Smooth muscle cell (in vitro differentiated cells): ENCODE measurements around the gene CPD. TPM values are rescaled to one million over a fixed set of nuclear protein-coding genes. Genes with fewer than 3 reads are reported as not detected.

Experiments used
- DNase-seq: peaks from one replicate; lab custom pipeline; 2025; ENCODE audit not compliant: unreplicated experiment; lab: John Stamatoyannopoulos, UW
- H2AFZ ChIP-seq: fragments of 200-600 bp; sonication (generic); 2 replicates; pipeline ENCODE4 v1.6.0; 2016; ENCODE audit warnings: antibody characterized with exemption, low read depth, mild to moderate bottlenecking
- H3F3A ChIP-seq: fragments of 200-600 bp; sonication (generic); 2 replicates; pipeline ENCODE4 v1.6.0; 2017; ENCODE audit warnings: antibody characterized with exemption, low read depth
- H3K27ac ChIP-seq: fragments of 200-600 bp; sonication (generic); 2 replicates; pipeline ENCODE4 v1.5.1; 2016; ENCODE audit warnings: low read depth, mild to moderate bottlenecking
- H3K27me3 ChIP-seq: fragments of 200-600 bp; sonication (generic); 2 replicates; pipeline ENCODE4 v1.6.1; 2016; ENCODE audit warnings: low read depth, mild to moderate bottlenecking
- H3K36me3 ChIP-seq: fragments of 200-600 bp; sonication (generic); 2 replicates; pipeline ENCODE4 v1.5.1; 2016; ENCODE audit warnings: low read depth
- H3K4me1 ChIP-seq: fragments of 200-600 bp; sonication (generic); 2 replicates; pipeline ENCODE4 v1.5.1; 2016; ENCODE audit warnings: low read depth
- H3K4me2 ChIP-seq: fragments of 200-600 bp; sonication (generic); 2 replicates; pipeline ENCODE4 v1.6.0; 2016; ENCODE audit warnings: mild to moderate bottlenecking
- H3K4me3 ChIP-seq: fragments of 200-600 bp; sonication (generic); 2 replicates; pipeline ENCODE4 v1.5.1; 2016; ENCODE audit warnings: mild to moderate bottlenecking
- H3K79me2 ChIP-seq: fragments of 200-600 bp; sonication (generic); 2 replicates; pipeline ENCODE4 v1.6.0; 2016; ENCODE audit warnings: low read depth, mild to moderate bottlenecking
- H3K9ac ChIP-seq: fragments of 200-600 bp; sonication (generic); 2 replicates; pipeline ENCODE4 v1.6.0; 2016; ENCODE audit warnings: low read depth
- H3K9me3 ChIP-seq: fragments of 200-600 bp; sonication (generic); replicated peaks from 2 replicates; pipeline ENCODE4 v1.5.1; 2016; ENCODE audit warnings: low read depth
- H4K20me1 ChIP-seq: fragments of 200-600 bp; sonication (generic); 2 replicates; pipeline ENCODE4 v1.6.0; 2016; ENCODE audit warnings: low read depth
- CTCF ChIP-seq: fragments of 200-600 bp; sonication (generic); IDR thresholded peaks from 2 replicates; pipeline ENCODE4 v1.5.1; 2017; ENCODE audit warnings: borderline replicate concordance, mild to moderate bottlenecking, antibody characterized with exemption; ENCODE audit not compliant: insufficient read depth, poor library complexity, severe bottlenecking
- WGBS: methylation state at CpG from one replicate; pipeline ENCODE4 v1.1.7; 2016; ENCODE audit warnings: low lambda C conversion rate; 5-methylcytosine and 5-hydroxymethylcytosine counted together
- polyA plus RNA-seq: library from polyadenylated mRNA; unstranded; fragments of >200 nt; fragmentation: Nextera tagmentation; extraction: Ambion mirVana; gene quantifications from 2 replicates; pipeline ENCODE4 v1.2.1, GENCODE V29; 2016
- total RNA-seq: library from RNA; depleted of rRNA; stranded (reverse); fragments of >200 nt; gene quantifications from 2 replicates; pipeline ENCODE4 v1.2.3, GENCODE V29; 2014

Gene CPD
- total and polyA plus RNA-seq, 2 experiments from 2014 or later: 16.8 to 68.5 TPM

DNA sequence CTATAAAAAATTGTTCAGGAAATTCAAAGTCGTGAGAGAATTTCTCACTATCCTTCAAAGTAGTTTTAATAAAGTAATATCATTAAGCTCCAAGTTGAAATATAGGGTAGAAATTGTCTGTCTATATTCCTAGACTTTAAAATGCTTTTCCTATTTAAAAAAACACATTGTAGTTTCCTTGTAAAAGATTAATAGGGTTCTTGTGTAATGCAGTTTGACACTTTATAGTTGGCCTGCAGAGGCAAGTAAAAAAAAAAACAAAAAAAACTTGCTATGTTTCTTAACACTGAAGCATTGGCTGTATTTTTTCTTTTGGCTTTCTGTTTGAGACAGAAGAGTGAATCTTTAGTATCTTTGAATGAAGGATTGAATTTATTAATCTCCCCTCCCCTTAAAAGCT, 17.4 kb downstream of the CPD start:
- Histone ChIP-seq H3K4me3 (no peak overlapping the region), H3K79me2 (no peaks in the 10 kb centered on the region), H4K20me1 (no peaks in the 10 kb centered on the region), H3K4me1 (no peaks in the 10 kb centered on the region), H3K27me3 (no peaks in the 10 kb centered on the region), H3K27ac (no peak overlapping the region), H3K9ac (no peak overlapping the region), H3K4me2 (no peak overlapping the region), H3F3A (no peaks in the 10 kb centered on the region), H2AFZ (no peak overlapping the region), H3K9me3 (no peaks in the 10 kb centered on the region), H3K36me3 (no peaks in the 10 kb centered on the region)
- no peak for DNase-seq
- no peak for TF ChIP-seq CTCF
- WGBS: 91% methylated on average over 1 of the region's 1 CpG

GRCh38 chr17:30396612-30397011, 17.9 kb downstream of the CPD start:
- no peak overlapping the region for H3K27ac ChIP-seq
- no peak overlapping the region for H3K4me2 ChIP-seq
- H2AFZ ChIP-seq: no peak overlapping the region
- H3K4me1 ChIP-seq: no peaks in the 10 kb centered on the region
- H3F3A ChIP-seq: no peaks in the 10 kb centered on the region
- no peak overlapping the region for H3K9ac ChIP-seq
- no peak for TF ChIP-seq CTCF
- no peak overlapping the region for H3K4me3 ChIP-seq
- no peaks in the 10 kb centered on the region for H3K36me3 ChIP-seq
- H4K20me1 ChIP-seq: no peaks in the 10 kb centered on the region
- no peaks in the 10 kb centered on the region for H3K9me3 ChIP-seq
- WGBS: 78% methylated on average over 4 of the region's 4 CpGs
- H3K27me3 ChIP-seq: no peaks in the 10 kb centered on the region
- no peak for DNase-seq
- H3K79me2 ChIP-seq: no peaks in the 10 kb centered on the region

GRCh38 chr17:30398328-30399041, 19.8 kb downstream of the CPD start:
- H3K27ac ChIP-seq: no peak overlapping the region

More at GRCh38 chr17:30398328-30399041, 19.8 kb downstream of the CPD start:
- Histone ChIP-seq H3K4me1 (no peaks in the 10 kb centered on the region), H3K79me2 (no peaks in the 10 kb centered on the region), H3K36me3 (no peaks in the 10 kb centered on the region), H3K27me3 (no peaks in the 10 kb centered on the region), H3K4me3 (no peak overlapping the region), H4K20me1 (no peaks in the 10 kb centered on the region), H3K9me3 (no peaks in the 10 kb centered on the region), H3F3A (no peaks in the 10 kb centered on the region), H3K4me2 (no peak overlapping the region), H3K9ac (no peak overlapping the region), H2AFZ (no peak overlapping the region)
- WGBS: 89% methylated on average over 1 of the region's 1 CpG
- no peak for DNase-seq
- TF ChIP-seq CTCF: no peak
